T-helper 2 cell treated with Interferon-gamma antibody and Interleukin-4, amounts not matched to agents 100 ng/mL and 5 ng/mL, for 36 hours (primary cell): Measurements from ENCODE around the gene CRB1. TPM values are rescaled to one million over a fixed set of nuclear protein-coding genes. Genes with fewer than 3 reads are reported as not detected.

Source experiments
- intact Hi-C: fragments of 100-400 bp; cut with micrococcal nuclease; formaldehyde crosslinking; loops from one replicate; pipeline ENCODE4 v1.15.1; 2023
- total RNA-seq: library from RNA; stranded (reverse); gene quantifications from 2 replicates; pipeline ENCODE4 v1.2.3, GENCODE V29; 2022

The CRB1 gene
- total RNA-seq, 1 donor from 2014 or later, result not detected

DNA sequence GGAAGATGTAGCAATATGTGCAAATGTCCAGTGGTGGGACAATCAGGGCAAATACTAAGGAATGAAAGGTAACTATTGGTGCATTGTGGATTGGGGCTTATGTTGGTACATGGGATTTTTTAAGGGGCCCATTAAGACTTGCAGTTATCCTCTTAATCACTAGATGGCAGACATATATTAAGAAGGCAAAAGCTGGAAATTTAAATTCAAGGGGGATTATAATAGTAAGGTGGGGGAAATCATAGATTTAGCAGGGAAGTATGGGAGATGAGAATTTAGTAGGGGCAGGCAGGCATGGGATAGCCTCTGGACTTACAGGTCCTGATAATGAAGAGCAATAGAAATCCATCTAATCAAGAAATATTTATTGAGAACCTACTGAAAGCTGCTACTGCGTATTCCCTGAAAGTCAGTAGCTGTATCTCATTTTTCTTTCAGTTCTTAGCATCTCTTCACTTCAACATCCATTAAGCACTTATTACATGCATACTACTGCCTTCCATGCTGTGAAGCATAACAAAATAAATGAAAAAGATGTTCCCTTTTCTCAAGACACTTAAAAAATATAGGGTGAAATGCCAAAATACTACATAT lies 251.8 kb downstream of the CRB1 start:
- intact Hi-C loops, result loop anchor here (2.0 to 10.0 kb wide), 4 partner anchors 95 to 947 kb away; no protein-coding TSS in a partner anchor

DNA sequence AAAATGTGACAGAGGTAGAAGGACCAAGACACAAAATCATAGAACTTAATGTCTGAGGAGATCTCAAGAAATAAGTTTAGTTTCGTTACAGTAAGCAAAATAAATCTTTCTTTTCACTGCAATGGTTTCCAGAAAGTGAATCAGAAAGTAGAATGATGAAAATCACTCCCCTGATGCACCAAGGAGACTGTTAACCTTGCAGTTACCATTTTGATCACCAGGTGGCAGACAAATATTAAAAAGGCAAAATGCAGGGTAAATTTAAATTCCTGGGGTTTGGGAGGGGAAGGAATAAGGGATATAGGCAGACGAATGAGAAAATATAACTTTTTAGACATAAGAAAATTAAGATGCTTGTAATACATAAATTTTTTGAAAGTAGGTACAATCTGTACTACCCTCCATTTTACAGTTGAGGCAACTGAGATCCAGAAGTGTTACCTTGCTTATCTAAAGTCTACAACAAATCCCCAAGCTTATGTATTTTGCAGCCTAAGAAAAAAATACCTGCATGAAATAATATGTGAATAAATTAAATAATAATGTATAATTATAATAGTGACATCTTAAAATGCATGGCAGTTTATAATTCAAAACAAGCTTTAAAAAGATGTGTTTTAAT lies 253.2 kb downstream of the CRB1 start:
- intact Hi-C loops, result loop anchor here (1.0 to 10.0 kb wide), 5 partner anchors 94 to 946 kb away; no protein-coding TSS in a partner anchor

- intact Hi-C loops, result loop anchor here (1.0 to 10.0 kb wide), 5 partner anchors 88 to 828 kb away; partner anchors contain the start of gene NEK7
These were observed 258.8 kb downstream of the CRB1 start for GRCh38 chr1:197526736-197527371.

Other genes with a start within 250 kb of the CRB1 start
- gene F13B, start 201.0 kb upstream of the CRB1 start, total RNA-seq, result not detected in 2 replicates
- gene ASPM, start 121.6 kb upstream of the CRB1 start, total RNA-seq, result 65.6 and 67.0 TPM in 2 replicates
- 5.9 TPM in 2 replicates for gene ZBTB41, start 67.0 kb upstream of the CRB1 start, total RNA-seq